ENCODE measurements around the gene BPIFB2. TPM values are rescaled to one million over a fixed set of nuclear protein-coding genes. Genes with fewer than 3 reads are reported as not detected.
A peak's percentile ranks its signal among the peaks of the same experiment; 100 is the strongest.
"Not testable (repeated sequence)": the region's sequence is repeated elsewhere in the genome, so short reads cannot be mapped to it uniquely, and the experiment has no call there.

Gene BPIFB2
- total RNA-seq, 3 donors from 2014 or later: 0.11 TPM; not detected in 2

GRCh38 chr20:32966881-32967781, 40.4 kb upstream of the BPIFB2 start:
- no peaks in the 10 kb centered on the region for H3K9me3 Mint-ChIP-seq
- peaks cover 65% of the 10 kb centered on the region for H3K4me1 Mint-ChIP-seq (ENCODE audit: low read depth)
- no peaks in the 10 kb centered on the region for H3K36me3 Mint-ChIP-seq (ENCODE audit: insufficient read depth)
- H3K4me3 Mint-ChIP-seq: peak overlapping the region; percentile 39
- peak; percentile 16 to 35 for ATAC-seq
- no peaks in the 10 kb centered on the region for H3K27me3 Mint-ChIP-seq (ENCODE audit: low read depth)
- no peak for DNase-seq

GRCh38 chr20:32967961-32968457, 39.5 kb upstream of the BPIFB2 start:
- H3K9me3 Mint-ChIP-seq: no peaks in the 10 kb centered on the region
- H3K36me3 Mint-ChIP-seq (ENCODE audit: insufficient read depth): no peaks in the 10 kb centered on the region
- DNase-seq (peak; percentile 49), ATAC-seq (peak; percentile 32 to 36)
- H3K4me1 Mint-ChIP-seq (ENCODE audit: low read depth): peaks cover 63% of the 10 kb centered on the region
- peak overlapping the region; percentile 39 for H3K4me3 Mint-ChIP-seq
- no peaks in the 10 kb centered on the region for H3K27me3 Mint-ChIP-seq (ENCODE audit: low read depth)

- DNase-seq (no peak), ATAC-seq (peak; percentile 30 to 31)
- Mint-ChIP-seq H3K9me3 (no peaks in the 10 kb centered on the region), H3K36me3 (ENCODE audit: insufficient read depth) (no peaks in the 10 kb centered on the region), H3K27me3 (ENCODE audit: low read depth) (no peaks in the 10 kb centered on the region), H3K4me1 (ENCODE audit: low read depth) (peaks cover 57% of the 10 kb centered on the region), H3K4me3 (peak overlapping the region; percentile 19)
These were observed 38.8 kb upstream of the BPIFB2 start for GRCh38 chr20:32968478-32969241.

- H3K36me3 Mint-ChIP-seq (ENCODE audit: insufficient read depth): no peaks in the 10 kb centered on the region
- no peak for ATAC-seq
- no peaks in the 10 kb centered on the region for H3K9me3 Mint-ChIP-seq
- peaks cover 54% of the 10 kb centered on the region for H3K4me1 Mint-ChIP-seq (ENCODE audit: low read depth)
- DNase-seq: no peak
- H3K4me3 Mint-ChIP-seq: no peak overlapping the region
- no peaks in the 10 kb centered on the region for H3K27me3 Mint-ChIP-seq (ENCODE audit: low read depth)
These were observed 38.0 kb upstream of the BPIFB2 start for GRCh38 chr20:32969356-32970114.

GRCh38 chr20:32970115-32970972, 37.2 kb upstream of the BPIFB2 start:
- no peak for DNase-seq
- Mint-ChIP-seq H3K4me3 (no peak overlapping the region), H3K4me1 (ENCODE audit: low read depth) (peaks cover 50% of the 10 kb centered on the region)

GRCh38 chr20:32970973-32971300, 36.6 kb upstream of the BPIFB2 start:
- no peaks in the 10 kb centered on the region for H3K27me3 Mint-ChIP-seq (ENCODE audit: low read depth)
- peaks cover 45% of the 10 kb centered on the region for H3K4me1 Mint-ChIP-seq (ENCODE audit: low read depth)
- peaks cover 4% of the 10 kb centered on the region for H3K36me3 Mint-ChIP-seq (ENCODE audit: insufficient read depth)
- no peak overlapping the region for H3K4me3 Mint-ChIP-seq
- ATAC-seq (no peak), DNase-seq (no peak)
- no peaks in the 10 kb centered on the region for H3K9me3 Mint-ChIP-seq

More at GRCh38 chr20:32970115-32970972, 37.2 kb upstream of the BPIFB2 start:
- ATAC-seq: no peak
- Mint-ChIP-seq H3K27me3 (ENCODE audit: low read depth) (no peaks in the 10 kb centered on the region), H3K36me3 (ENCODE audit: insufficient read depth) (peaks cover 4% of the 10 kb centered on the region), H3K9me3 (no peaks in the 10 kb centered on the region)

- DNase-seq (no peak), ATAC-seq (peak; percentile 15 to 16)
- no peak overlapping the region for H3K4me3 Mint-ChIP-seq
- peaks cover 43% of the 10 kb centered on the region for H3K4me1 Mint-ChIP-seq (ENCODE audit: low read depth)
- peaks cover 6% of the 10 kb centered on the region for H3K9me3 Mint-ChIP-seq
- peaks cover 8% of the 10 kb centered on the region for H3K36me3 Mint-ChIP-seq (ENCODE audit: insufficient read depth)
- H3K27me3 Mint-ChIP-seq (ENCODE audit: low read depth): no peaks in the 10 kb centered on the region
These were observed 35.8 kb upstream of the BPIFB2 start for GRCh38 chr20:32971703-32972161.

- H3K4me3 Mint-ChIP-seq: peak overlapping the region; percentile 52
- peaks cover 8% of the 10 kb centered on the region for H3K36me3 Mint-ChIP-seq (ENCODE audit: insufficient read depth)
- peaks cover 38% of the 10 kb centered on the region for H3K4me1 Mint-ChIP-seq (ENCODE audit: low read depth)
- peaks cover 8% of the 10 kb centered on the region for H3K9me3 Mint-ChIP-seq
- peak; percentile 71 for DNase-seq
- no peaks in the 10 kb centered on the region for H3K27me3 Mint-ChIP-seq (ENCODE audit: low read depth)
- ATAC-seq: peak; percentile 83 to 85
These were observed 35.1 kb upstream of the BPIFB2 start for GRCh38 chr20:32972181-32973076.

- DNase-seq (no peak), ATAC-seq (no peak)
- H3K9me3 Mint-ChIP-seq: peaks cover 8% of the 10 kb centered on the region
- H3K36me3 Mint-ChIP-seq (ENCODE audit: insufficient read depth): peaks cover 8% of the 10 kb centered on the region
- peaks cover 30% of the 10 kb centered on the region for H3K4me1 Mint-ChIP-seq (ENCODE audit: low read depth)
- H3K27me3 Mint-ChIP-seq (ENCODE audit: low read depth): no peaks in the 10 kb centered on the region
- H3K4me3 Mint-ChIP-seq: peak overlapping the region; percentile 52
These were observed 34.3 kb upstream of the BPIFB2 start for GRCh38 chr20:32973077-32973717.

- H3K4me3 Mint-ChIP-seq; H3K9me3 Mint-ChIP-seq; H3K27me3 Mint-ChIP-seq (ENCODE audit: low read depth); H3K36me3 Mint-ChIP-seq (ENCODE audit: insufficient read depth); ATAC-seq; DNase-seq: not testable (repeated sequence)
- H3K4me1 Mint-ChIP-seq (ENCODE audit: low read depth): peaks cover 21% of the 10 kb centered on the region
These were observed 33.1 kb upstream of the BPIFB2 start for GRCh38 chr20:32974204-32975064.

GRCh38 chr20:32975121-32975520, 32.4 kb upstream of the BPIFB2 start:
- not testable (repeated sequence) for ATAC-seq; DNase-seq; H3K27me3 Mint-ChIP-seq (ENCODE audit: low read depth); H3K9me3 Mint-ChIP-seq; H3K4me3 Mint-ChIP-seq; H3K36me3 Mint-ChIP-seq (ENCODE audit: insufficient read depth)
- peaks cover 14% of the 10 kb centered on the region for H3K4me1 Mint-ChIP-seq (ENCODE audit: low read depth)
